ENCODE results near the gene CDK14.

DNA sequence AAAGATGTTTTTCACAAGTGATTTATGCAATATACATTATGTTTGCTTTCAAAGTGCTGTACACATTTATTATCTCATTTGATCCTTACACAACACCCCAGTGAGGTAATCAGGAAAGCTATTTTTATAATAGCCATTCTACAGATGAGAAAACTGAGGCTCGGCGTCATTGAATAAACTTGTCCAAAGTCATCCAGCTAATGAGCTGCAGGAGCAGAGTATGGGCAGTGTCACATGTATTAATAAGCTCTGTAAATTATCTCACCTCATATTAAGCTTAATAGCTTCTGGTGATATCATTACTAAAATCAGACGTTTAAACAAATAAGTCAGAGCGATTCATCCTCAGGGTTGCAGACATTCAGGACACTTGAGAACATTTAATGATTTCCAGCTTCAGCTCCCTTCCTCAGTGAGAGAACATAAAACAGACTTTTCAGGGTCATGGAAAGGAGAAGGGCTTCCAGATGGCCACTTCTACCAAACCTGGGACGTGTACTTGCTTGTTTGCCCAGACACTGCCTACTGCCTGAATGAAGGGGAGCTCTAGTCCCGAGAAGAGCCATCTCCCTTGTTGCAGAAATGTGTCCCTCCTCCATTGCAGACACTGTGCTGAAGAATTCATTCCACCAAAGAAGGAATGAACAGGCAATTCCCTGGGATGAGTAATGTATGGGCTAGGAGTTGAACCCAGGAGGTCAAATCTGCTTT is 647.6 kb downstream of the CDK14 start:
- TF ChIP-seq YY1 (IDR thresholded peaks at IDR 0.05) (no peak), GABPA (IDR thresholded peaks at IDR 0.05 in 1 of 2, conservative IDR thresholded peaks at IDR 0.05 in 1 of 2) (no peak), RAD21 (IDR thresholded peaks at IDR 0.05) (no peak), HNF4G (IDR thresholded peaks at IDR 0.05) (no peak), REST (IDR thresholded peaks at IDR 0.05) (no peak), EGR1 (IDR thresholded peaks at IDR 0.05; ENCODE audit: low read depth in 2 of 2) (no peak), TAF1 (conservative IDR thresholded peaks at IDR 0.05) (no peak), FOXA1 (IDR thresholded peaks at IDR 0.05) (no peak), HNF4A (conservative IDR thresholded peaks at IDR 0.05) (no peak), SP1 (IDR thresholded peaks at IDR 0.05) (no peak)
- TF ChIP-seq, protein P1, sequence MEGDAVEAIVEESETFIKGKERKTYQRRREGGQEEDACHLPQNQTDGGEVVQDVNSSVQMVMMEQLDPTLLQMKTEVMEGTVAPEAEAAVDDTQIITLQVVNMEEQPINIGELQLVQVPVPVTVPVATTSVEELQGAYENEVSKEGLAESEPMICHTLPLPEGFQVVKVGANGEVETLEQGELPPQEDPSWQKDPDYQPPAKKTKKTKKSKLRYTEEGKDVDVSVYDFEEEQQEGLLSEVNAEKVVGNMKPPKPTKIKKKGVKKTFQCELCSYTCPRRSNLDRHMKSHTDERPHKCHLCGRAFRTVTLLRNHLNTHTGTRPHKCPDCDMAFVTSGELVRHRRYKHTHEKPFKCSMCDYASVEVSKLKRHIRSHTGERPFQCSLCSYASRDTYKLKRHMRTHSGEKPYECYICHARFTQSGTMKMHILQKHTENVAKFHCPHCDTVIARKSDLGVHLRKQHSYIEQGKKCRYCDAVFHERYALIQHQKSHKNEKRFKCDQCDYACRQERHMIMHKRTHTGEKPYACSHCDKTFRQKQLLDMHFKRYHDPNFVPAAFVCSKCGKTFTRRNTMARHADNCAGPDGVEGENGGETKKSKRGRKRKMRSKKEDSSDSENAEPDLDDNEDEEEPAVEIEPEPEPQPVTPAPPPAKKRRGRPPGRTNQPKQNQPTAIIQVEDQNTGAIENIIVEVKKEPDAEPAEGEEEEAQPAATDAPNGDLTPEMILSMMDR (IDR thresholded peaks at IDR 0.05; ENCODE audit: low read depth, low read length, missing input control) = no peak
- TF ChIP-seq, protein P2, sequence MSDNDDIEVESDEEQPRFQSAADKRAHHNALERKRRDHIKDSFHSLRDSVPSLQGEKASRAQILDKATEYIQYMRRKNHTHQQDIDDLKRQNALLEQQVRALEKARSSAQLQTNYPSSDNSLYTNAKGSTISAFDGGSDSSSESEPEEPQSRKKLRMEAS (IDR thresholded peaks at IDR 0.05) = no peak
- TF ChIP-seq, protein P3, sequence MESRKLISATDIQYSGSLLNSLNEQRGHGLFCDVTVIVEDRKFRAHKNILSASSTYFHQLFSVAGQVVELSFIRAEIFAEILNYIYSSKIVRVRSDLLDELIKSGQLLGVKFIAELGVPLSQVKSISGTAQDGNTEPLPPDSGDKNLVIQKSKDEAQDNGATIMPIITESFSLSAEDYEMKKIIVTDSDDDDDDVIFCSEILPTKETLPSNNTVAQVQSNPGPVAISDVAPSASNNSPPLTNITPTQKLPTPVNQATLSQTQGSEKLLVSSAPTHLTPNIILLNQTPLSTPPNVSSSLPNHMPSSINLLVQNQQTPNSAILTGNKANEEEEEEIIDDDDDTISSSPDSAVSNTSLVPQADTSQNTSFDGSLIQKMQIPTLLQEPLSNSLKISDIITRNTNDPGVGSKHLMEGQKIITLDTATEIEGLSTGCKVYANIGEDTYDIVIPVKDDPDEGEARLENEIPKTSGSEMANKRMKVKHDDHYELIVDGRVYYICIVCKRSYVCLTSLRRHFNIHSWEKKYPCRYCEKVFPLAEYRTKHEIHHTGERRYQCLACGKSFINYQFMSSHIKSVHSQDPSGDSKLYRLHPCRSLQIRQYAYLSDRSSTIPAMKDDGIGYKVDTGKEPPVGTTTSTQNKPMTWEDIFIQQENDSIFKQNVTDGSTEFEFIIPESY (IDR thresholded peaks at IDR 0.05) = no peak
